Upper lobe of left lung (tissue), 6 donors: ENCODE results near the gene ATG9B. TPM values are rescaled to one million over a fixed set of nuclear protein-coding genes. Genes with fewer than 3 reads are reported as not detected.

Source experiments
- ATAC-seq, 2 donors: fragments of 200-7000 bp; cut with Tn5 transposase; one replicate each; pipeline ENCODE4 v1.9.1; 2022; ENCODE audit warnings: mild to moderate bottlenecking in 2 of 2, moderate library complexity in 2 of 2; ENCODE audit not compliant: low FRiP score in 2 of 2
- DNase-seq, 2 donors: peaks; one replicate each; pipeline ENCODE4 v3.0.0-alpha.2; 2019 to 2020
- H3K27ac ChIP-seq, 4 donors: fragments of 200-600 bp; sonication (generic); one replicate each; pipeline ENCODE4 v1.5.1; 2016 to 2019
- H3K27me3 ChIP-seq, 4 donors: fragments of 200-600 bp; sonication (generic); one replicate each; pipeline ENCODE4 v1.5.1; 2017 to 2019
- H3K36me3 ChIP-seq, 4 donors: fragments of 200-600 bp; sonication (generic); one replicate each; pipeline ENCODE4 v1.5.1; 2016 to 2019
- H3K4me1 ChIP-seq, 4 donors: fragments of 200-600 bp; sonication (generic); one replicate each; pipeline ENCODE4 v1.5.1; 2018 to 2019
- H3K4me3 ChIP-seq, 4 donors: fragments of 200-600 bp; sonication (generic); one replicate each; pipeline ENCODE4 v1.5.1; 2017 to 2019; ENCODE audit warnings: mild to moderate bottlenecking in 2 of 4, moderate library complexity in 1 of 4
- H3K9me3 ChIP-seq, 4 donors: fragments of 200-600 bp; sonication (generic); one replicate each; pipeline ENCODE4 v1.5.1; 2018 to 2019
- CTCF ChIP-seq, 6 experiments: fragments of 450-650 bp in 4 of 6; fragments of 200-600 bp in 2 of 6; sonication (generic) in 2 of 6; IDR thresholded peaks; one replicate each; pipeline ENCODE4 v1.5.1; 2016 to 2019; ENCODE audit warnings: antibody characterized with exemption in 6 of 6
- EP300 ChIP-seq, 4 donors: sonication (generic); formaldehyde crosslinking; IDR thresholded peaks; one replicate each; pipeline ENCODE4 v1.5.1; 2017; ENCODE audit warnings: antibody characterized with exemption in 4 of 4, control low read depth in 2 of 4
- POLR2A ChIP-seq, 4 donors: fragments of 450-650 bp; IDR thresholded peaks; one replicate each; pipeline ENCODE4 v1.5.1; 2016 to 2017; ENCODE audit warnings: antibody characterized with exemption in 4 of 4, mild to moderate bottlenecking in 2 of 4
- POLR2AphosphoS5 ChIP-seq, 2 donors: sonication (generic); formaldehyde crosslinking; IDR thresholded peaks; one replicate each; pipeline ENCODE4 v1.5.1; 2017; ENCODE audit warnings: antibody characterized with exemption in 2 of 2
- WGBS, 2 donors: methylation state at CpG; one replicate each; pipeline ENCODE4 v1.1.5; 2017 to 2018; 5-methylcytosine and 5-hydroxymethylcytosine counted together
- total RNA-seq, 6 donors: library from RNA; depleted of rRNA in 4 of 6; stranded (reverse); fragments of >200 nt in 4 of 6; gene quantifications; one replicate each; pipeline versions ENCODE4 v1.1.0 to v1.2.1, GENCODE V29; 2016 to 2021
- donor health status: DM: no; HTN: no; CAD: no; lungs with moderate emphysema.
- donor health status: DM: no; HTN: yes; CAD: no; lungs with severe emphysema.

The ATG9B gene
- total RNA-seq, 6 donors from 2014 or later, result 0.46 to 5.2 (median 1.0) TPM

GRCh38 chr7:151064993-151065392, 40.7 kb upstream of the ATG9B start:
- H3K36me3 ChIP-seq, result peaks cover 36 to 71% (median 63%) of the 10 kb centered on the region in 4 donors
- H3K4me1 ChIP-seq, result peaks cover 23 to 39% (median 34%) of the 10 kb centered on the region in 4 donors
- DNase-seq (peak in 1 of 2 donors; percentile 20), ATAC-seq (no peak)
- H3K4me3 ChIP-seq, result no peak overlapping the region
- WGBS, 2 donors, result 92 to 93% methylated on average over 5 to 6 of the region's 6 CpGs
- TF ChIP-seq POLR2A (IDR thresholded peaks at IDR 0.05) (no peak), POLR2AphosphoS5 (IDR thresholded peaks at IDR 0.05) (no peak), CTCF (IDR thresholded peaks at IDR 0.05) (no peak), EP300 (IDR thresholded peaks at IDR 0.05) (no peak)
- H3K27me3 ChIP-seq, result no peaks in the 10 kb centered on the region
- no peak overlapping the region for H3K27ac ChIP-seq
- H3K9me3 ChIP-seq, result no peaks in the 10 kb centered on the region

GRCh38 chr7:151064454-151064853, 40.2 kb upstream of the ATG9B start:
- DNase-seq, result peak in 1 of 2 donors; percentile 78

GRCh38 chr7:151063212-151063561, 38.9 kb upstream of the ATG9B start:
- TF ChIP-seq CTCF (IDR thresholded peaks at IDR 0.05) (no peak), POLR2A (IDR thresholded peaks at IDR 0.05) (no peak), POLR2AphosphoS5 (IDR thresholded peaks at IDR 0.05) (no peak), EP300 (IDR thresholded peaks at IDR 0.05) (no peak)
- no peaks in the 10 kb centered on the region for H3K27me3 ChIP-seq
- ATAC-seq, result peak in 1 of 2 donors; percentile 0
- peaks cover 30 to 51% (median 44%) of the 10 kb centered on the region in 4 donors for H3K4me1 ChIP-seq
- no peaks in the 10 kb centered on the region for H3K9me3 ChIP-seq
- H3K36me3 ChIP-seq, result peaks cover 28 to 53% (median 45%) of the 10 kb centered on the region in 4 donors
- DNase-seq, result no peak
- peak overlapping the region in 3 of 4 donors; percentile 13 to 88 (median 40) for H3K4me3 ChIP-seq
- WGBS, 2 donors, result 67% methylated on average over 11 of the region's 11 CpGs; no CpG with 5 or more reads in 1 of the 2 donors
- H3K27ac ChIP-seq, result peak overlapping the region; percentile 59 to 99 (median 82)

More at GRCh38 chr7:151064454-151064853, 40.2 kb upstream of the ATG9B start:
- WGBS, 2 donors, result 96 to 97% methylated on average over 16 to 18 of the region's 18 CpGs
- no peaks in the 10 kb centered on the region for H3K27me3 ChIP-seq
- H3K27ac ChIP-seq, result no peak overlapping the region
- TF ChIP-seq EP300 (IDR thresholded peaks at IDR 0.05) (no peak), POLR2AphosphoS5 (IDR thresholded peaks at IDR 0.05) (no peak)
- H3K36me3 ChIP-seq, result peaks cover 33 to 65% (median 57%) of the 10 kb centered on the region in 4 donors
- peaks cover 23 to 39% (median 34%) of the 10 kb centered on the region in 4 donors for H3K4me1 ChIP-seq
- H3K9me3 ChIP-seq, result no peaks in the 10 kb centered on the region
- ATAC-seq, result no peak
- H3K4me3 ChIP-seq, result no peak overlapping the region

GRCh38 chr7:151062399-151063211, 38.3 kb upstream of the ATG9B start:
- 68 to 90% methylated on average over 17 to 32 of the region's 43 CpGs for WGBS, 2 donors
- TF ChIP-seq POLR2A (IDR thresholded peaks at IDR 0.05), result no peak
- TF ChIP-seq CTCF (IDR thresholded peaks at IDR 0.05), result peak in 1 of 6 experiments; percentile 10
- peaks cover 30 to 52% (median 44%) of the 10 kb centered on the region in 4 donors for H3K4me1 ChIP-seq
- H3K4me3 ChIP-seq, result peak overlapping the region in 3 of 4 donors; percentile 13 to 88 (median 40)
- no peaks in the 10 kb centered on the region for H3K9me3 ChIP-seq
- no peaks in the 10 kb centered on the region for H3K27me3 ChIP-seq
- DNase-seq, result peak; percentile 82 to 92
- peaks cover 22 to 47% (median 40%) of the 10 kb centered on the region in 4 donors for H3K36me3 ChIP-seq
- H3K27ac ChIP-seq, result peak overlapping the region; percentile 59 to 99 (median 82)
- ATAC-seq, result peak; percentile 31 to 67

GRCh38 chr7:151062111-151062398, 37.8 kb upstream of the ATG9B start:
- peak in 1 of 4 donors; percentile 20 for TF ChIP-seq POLR2A (IDR thresholded peaks at IDR 0.05)
- TF ChIP-seq POLR2AphosphoS5 (IDR thresholded peaks at IDR 0.05), result no peak
- TF ChIP-seq EP300 (IDR thresholded peaks at IDR 0.05), result no peak
- no peak for TF ChIP-seq CTCF (IDR thresholded peaks at IDR 0.05)

More at GRCh38 chr7:151062111-151062398, 37.8 kb upstream of the ATG9B start:
- Histone ChIP-seq H3K4me3 (peak overlapping the region in 2 of 4 donors; percentile 40 to 88), H3K9me3 (no peaks in the 10 kb centered on the region), H3K4me1 (peaks cover 33 to 57% (median 48%) of the 10 kb centered on the region in 4 donors), H3K27me3 (no peaks in the 10 kb centered on the region), H3K36me3 (peaks cover 18 to 41% (median 34%) of the 10 kb centered on the region in 4 donors), H3K27ac (peak overlapping the region in 3 of 4 donors; percentile 47 to 99 (median 96))
- 60 to 92% methylated on average over 5 to 10 of the region's 11 CpGs for WGBS, 2 donors
- ATAC-seq (no peak), DNase-seq (no peak)
